HG03175 (cell line): ENCODE results near the gene AFDN.

Source experiments
- ATAC-seq: cut with Tn5 transposase; IDR thresholded peaks from one replicate; pipeline ENCODE4 v1.9.1; 2021; ENCODE audit warnings: mild to moderate bottlenecking, moderate library complexity; ENCODE audit not compliant: unreplicated experiment

Gene AFDN

DNA sequence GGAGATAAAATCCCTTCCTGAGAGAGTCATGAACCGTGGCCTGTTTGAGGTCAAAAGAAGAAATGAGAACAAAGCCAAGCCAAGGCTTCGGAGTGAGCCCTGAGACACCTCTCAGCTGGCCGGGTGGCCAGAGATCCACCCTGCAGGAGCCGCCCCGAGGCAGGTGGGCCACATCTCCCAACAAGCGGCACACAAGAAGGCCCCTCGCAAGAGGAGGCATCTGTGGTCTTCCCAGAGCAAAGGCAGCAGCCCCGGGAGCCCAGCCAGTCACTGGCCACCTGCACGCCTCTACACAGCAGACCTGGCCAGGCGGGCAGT is 30.9 kb upstream of the AFDN start:
- ATAC-seq, result no peak

DNA sequence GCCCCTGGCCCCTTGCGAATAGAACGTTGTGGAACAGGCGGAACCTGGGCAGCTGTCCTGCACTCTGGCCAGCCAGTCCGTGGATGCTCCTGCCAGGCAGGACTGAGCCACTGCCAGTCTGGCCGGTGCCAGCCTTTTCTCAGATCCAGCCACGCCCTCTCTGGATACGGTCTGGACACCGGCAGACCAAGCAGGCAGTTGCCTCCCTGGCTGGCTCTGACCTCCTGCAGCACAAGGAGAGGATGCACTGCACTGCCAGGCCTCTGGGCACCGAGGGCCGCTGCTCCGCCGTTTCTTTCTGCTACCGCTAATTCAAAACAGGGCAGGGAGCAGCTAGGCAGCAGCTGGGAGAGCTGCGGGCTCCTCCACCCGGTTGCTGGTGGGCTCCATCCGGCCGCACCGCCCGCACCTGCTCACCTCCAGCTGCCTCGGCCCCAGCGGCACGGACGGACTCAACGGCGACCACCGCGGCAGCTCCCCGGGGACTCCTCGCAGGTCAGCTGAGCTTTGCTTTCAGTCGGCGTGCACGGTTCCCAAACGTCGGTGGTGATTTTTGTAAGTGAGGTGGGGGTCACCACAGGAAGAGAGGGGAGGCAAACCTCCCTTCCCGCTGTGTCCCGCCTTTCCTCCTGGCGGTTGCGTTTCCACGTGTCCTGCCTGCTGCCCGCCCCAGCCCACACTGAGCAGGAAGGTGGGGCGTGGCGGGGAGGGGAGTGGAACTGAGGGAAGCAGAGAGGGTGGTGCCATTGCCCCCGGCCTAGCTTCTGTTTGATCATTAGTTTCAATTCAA is 30.3 kb upstream of the AFDN start:
- ATAC-seq, result no peak

DNA sequence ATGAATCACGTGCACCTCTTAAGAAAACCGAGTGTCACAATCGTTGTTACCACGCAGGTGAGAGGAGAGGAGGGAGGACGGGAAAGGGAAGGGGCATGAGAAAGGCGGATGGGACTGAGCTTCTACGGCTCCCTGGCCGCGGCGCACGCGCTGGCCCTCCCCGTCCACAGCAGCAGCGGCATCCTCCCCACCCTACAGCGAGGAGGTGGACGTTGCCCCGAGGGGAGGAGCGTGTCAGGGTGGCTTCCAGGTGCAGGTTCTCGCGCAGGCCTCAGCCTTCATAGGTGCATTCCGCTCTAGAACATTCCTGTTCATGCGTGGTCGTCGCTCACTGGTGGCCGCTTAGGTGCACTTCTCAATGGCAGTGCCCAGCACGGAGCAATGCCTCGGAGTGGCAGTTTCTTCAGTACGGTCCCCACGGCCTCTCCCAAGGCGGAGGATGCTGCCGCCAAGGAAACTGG is 29.7 kb upstream of the AFDN start:
- no peak for ATAC-seq

DNA sequence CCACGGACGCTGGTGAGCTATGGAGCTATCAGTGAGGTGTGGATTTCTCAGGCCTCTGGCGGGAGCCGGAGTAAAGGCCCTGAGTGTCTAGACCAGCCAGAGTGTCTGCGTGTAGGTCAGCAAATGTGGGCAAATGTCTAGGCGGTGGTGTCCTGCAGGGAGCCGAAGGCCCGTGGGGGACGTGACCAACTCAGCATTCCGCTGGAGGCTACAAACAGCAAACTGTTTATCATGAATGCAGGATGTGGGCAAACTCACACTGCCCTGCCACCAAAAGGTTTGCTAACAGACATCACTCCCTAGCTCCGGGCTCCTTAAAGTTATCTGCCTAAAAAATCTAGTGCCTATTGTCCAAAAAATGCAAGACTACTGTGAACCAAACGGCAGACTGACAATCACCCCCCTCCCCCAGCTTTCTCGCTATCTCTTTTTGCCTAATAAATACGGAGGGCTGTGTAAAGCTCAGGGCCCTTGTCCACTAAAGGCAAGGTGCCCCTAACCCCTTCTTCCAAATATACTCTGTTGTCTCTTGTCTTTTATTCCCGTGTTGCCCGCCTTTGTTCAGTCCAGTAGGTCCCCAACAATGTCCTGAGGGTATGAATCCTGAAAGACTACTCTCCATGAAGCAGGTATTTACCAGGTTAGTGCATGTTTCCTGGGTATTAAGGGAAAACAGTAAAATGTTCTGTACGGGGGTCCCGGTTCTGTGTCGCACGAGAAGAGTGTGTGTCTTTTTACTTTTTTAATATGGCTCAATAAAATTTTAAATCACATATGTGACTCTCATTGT is 29.0 kb upstream of the AFDN start:
- ATAC-seq, result no peak

DNA sequence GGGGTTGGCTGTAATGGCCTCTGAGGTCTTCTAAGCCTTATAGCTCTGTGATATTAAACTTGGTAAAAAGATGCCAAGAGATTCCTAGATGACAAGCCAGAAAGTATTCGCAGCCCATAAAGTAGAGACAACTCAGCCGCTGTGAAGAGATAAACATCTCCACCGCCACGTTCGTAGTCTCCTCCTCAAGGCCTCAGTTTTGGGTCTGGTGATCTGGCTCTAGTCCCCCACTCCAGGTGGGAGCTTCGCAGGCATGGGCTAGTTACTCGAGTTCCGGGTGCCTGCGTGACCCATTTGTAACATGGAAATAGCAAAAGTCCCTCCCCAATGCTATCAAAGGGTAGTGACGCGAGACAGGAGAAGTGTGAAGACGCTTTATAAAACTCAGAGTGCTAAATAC is 28.3 kb upstream of the AFDN start:
- no peak for ATAC-seq

DNA sequence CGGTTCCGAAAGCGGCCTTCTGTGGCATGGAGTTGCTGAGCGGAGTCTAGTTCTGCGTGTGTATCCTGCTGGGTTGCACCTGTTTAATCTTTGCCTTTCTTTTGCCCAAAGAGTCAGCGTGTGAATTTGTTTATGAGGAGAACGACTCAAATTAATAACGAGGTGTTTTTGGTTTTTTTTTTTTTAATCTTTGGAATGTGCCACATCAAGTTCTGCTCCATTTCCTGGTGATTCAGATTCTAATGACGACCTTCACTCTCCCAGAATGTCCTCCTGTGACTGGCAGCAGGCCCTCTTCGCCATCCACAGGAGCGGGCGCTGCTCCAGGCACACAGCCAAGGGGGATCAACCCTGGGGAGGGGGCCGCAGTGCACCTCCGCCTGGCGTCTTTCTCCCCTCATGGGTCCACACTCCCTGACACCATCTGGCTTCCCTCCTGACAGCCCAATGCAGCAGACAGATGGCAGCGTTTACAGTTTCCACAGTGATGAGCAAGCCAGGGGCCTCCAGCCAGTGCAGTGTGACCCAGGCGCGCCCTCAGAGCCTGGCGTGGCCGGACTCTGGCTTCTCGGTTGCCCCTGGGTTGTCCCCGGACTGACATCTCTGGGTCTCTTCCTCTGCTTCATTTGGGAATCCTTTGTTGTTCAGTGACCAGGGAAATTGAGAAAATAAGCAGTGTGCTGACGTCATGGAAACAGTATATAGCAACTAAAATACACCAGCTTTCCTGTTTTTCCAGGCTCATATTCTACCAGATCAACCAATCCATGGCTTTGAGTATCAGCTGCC is 27.5 kb upstream of the AFDN start:
- no peak for ATAC-seq

DNA sequence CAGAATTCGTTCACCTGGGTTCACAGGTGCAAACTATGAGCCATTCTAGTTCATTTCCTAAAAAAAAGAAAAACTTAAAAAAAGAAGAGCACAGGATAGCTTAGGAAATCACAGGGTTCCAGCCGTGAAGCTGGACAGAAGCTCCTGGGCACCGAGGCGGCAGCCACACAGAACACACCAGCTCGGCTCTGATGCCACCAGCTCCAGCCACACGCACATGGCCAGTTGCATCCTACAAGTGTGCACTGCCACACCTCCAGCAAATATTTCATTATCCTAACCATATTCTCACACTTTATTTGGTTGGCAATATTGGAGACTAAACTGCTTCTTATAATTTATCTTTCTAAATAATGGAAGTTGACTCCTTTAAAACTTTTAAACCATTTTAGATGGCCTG is 26.2 kb upstream of the AFDN start:
- no peak for ATAC-seq

DNA sequence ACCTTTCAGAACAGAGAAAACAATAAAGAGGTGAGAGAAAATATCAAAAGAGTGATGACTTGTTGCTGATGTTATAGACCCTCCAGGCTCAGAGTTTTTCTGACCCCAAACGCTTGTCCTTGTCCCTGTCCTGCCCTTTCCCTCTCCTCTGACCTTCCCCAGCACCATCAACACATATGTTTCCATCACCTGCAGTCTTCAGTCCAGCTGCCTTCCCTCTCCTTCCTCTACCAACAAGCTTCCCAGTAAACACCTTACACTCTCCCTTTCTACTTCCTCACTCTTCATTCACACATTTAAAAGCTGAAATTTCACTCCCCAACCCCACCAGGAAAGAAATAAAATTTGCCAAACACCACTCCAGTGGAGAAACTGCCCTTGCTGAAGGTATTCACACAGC is 25.4 kb upstream of the AFDN start:
- ATAC-seq, result no peak

DNA sequence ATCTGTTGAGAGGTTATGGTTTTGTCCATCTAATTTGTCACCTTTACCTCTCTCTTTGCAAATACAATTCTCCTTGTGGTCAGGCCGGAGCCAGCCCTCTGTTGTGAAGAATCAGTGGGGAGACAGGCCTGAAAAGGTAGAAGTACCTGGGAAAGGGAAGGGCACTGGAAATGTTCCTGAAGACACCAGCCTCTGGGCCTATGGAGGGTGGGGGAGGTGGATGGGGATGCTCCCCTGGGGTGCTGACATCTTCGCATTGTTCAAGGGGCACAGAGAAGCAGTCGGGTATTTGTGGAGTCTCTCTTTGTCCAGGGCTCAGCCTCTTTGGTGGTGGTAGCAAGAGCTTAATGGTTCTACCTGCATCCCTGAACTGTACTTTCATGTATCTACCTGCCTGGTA is 24.4 kb upstream of the AFDN start:
- ATAC-seq, result no peak

DNA sequence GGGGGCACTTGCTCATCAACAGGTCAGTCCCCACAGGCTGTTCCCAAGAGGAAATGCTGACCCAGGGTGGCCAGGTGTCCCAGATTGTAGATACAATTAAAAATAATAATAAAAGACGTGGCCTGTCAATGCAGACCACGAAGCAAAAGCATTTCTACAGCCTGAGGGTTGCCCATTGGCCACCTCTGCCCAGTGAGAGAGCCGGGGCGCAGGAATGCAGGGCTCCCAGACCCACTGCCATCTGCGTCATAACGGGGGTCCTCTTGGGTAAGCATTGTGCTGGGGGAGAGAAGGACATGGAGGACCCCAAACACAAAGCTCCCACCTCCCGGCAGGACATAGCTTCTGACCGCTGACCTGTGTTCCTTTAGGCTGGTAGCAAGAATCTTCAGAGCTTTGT is 22.9 kb upstream of the AFDN start:
- no peak for ATAC-seq

DNA sequence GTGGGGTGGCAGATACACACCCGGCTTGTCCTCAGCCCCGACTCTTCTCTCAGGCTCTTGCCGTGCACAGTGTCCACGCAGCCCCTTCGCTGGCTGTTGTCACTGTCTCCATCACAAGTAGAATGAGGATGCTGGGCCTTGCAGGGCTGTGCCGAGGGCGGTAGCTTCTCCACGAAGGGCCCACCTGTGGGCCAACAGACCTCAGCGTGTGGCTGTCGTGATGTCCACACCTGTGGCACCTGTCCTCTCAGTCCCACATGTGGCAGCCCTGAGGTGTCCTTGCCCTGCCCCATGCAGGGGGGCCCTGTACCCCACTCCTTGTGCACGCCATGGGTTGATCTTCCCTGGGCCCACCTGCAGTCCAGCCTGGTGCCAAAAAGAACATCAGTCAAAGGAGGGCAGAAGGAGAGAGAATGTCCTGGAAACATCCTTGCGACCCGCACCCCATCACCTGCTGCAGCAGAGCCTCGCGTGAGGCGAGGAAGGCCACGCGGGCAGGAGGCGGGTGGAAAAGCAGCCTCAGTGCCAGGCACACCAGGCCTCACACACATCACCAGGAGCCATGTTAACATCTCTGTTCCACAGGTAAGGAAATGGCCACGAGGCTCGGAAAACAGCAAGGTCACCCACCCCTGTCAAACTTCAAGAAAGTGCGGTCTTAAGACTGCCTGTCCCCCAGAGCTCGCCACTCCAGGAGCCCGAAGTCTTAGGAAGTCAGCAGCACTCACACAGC is 22.3 kb upstream of the AFDN start:
- ATAC-seq, result no peak

DNA sequence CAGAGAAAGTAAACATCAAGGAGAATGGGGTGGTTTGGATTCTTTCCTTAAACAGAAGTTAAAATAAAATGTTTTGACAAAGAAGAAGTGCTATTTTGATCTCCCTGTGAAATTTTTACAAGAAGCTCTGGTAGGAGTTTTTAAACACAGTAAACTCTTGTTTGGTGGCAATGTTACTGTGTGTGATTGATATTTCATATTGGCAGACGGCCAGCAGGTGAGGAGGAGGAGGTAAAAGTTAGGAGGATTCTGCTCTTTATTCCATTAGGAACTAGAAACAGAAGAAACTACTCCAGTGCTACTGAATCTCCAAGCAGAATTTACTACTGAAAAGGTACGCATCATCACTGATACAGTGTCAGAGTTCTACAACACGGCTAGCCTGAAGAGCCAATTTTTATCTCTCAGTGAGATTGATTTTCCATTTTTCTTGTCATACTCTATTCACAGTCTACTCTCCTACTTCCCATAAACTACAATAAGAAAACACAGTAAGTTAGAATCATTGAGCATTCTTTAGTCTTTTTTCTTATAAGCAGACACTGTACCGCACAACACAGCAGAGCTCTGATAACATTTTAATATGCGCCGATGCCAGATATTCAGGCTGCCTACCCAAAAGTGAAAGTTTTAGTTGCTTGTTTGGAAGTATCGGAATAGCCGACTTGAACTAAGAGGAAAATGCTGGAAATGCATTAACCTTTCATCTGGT is 21.2 kb upstream of the AFDN start:
- ATAC-seq, result no peak

DNA sequence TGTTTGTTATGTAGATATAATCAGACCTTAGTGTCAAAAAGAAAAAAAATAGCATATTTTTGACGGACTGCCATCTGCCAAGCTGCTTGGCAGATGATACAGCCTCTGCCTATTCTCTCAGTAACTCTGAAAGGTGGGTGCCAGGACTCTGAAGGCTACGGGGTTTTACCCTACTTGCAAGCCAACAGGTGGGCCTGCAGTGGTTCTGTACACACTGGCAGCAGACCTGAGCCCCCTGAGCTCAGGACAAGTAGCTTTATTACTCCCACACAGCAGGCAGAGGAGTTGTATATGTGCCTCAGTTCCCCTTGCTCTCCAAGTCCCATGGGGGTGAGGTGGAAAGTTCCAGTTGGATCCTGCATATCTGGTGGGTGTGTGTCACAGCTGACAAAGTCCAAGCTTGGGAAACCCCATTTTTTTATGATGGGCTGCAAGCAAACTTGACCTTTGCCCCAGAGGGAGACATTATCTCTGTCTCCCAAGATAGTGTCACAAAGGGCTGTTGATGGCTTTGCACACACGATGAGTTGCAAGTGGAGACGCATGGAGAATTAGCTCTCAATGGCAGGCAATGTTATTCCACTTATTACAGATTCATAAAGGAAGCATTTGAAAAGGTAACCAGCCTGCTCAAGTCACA is 20.5 kb upstream of the AFDN start:
- ATAC-seq, result no peak

DNA sequence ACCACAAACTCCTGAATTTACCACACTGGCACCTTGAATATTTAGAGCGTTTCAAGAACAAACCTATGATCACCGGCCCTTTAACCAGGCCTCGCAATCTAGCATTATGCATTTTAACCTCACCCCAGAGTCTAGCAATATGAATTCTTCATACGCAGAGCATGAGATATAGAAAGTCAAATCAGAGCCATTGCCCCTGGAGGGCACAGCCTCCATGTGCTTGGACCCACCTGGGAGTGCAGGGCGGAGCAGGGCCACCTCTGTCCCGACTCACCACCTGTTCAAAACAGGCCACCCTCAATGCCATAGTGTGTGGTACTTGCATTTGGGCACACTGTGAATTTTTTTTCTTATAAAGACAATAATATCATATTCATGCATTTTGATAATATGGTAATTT is 19.5 kb upstream of the AFDN start:
- ATAC-seq, result no peak

DNA sequence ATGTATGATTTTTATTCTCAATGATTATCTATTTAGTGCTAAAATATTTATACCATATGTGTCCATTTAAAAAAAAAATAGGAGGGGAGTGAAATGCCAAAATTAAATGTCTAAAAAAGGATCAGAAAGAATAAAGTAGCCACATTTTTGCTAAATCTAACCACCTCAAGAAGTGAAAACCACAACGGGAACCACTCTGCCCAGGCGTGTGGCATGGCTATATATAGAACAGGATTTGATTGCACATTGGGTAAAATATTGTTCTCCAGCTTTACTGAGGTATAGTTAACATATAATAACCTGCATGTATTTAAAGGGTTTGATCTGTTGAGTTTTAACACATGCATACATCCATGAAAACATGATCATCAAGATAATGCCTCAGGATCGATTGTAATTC is 19.0 kb upstream of the AFDN start:
- no peak for ATAC-seq

DNA sequence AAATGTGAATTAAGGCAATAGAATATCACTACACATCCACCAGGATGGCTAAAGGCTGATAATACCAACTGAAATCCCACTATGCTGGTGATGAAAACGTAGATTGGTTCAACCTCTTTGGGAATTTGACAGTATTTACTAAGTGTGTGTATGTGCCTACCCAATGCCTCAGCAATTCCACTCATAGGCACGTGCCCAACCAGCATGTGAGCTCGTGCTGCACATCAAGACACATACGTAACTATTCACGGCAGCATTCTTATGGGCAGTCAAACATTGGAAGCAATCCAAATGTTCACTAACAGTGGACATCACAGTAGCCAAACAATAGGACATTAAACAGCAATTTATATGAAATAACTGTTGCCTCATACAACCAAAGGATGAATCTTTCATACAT is 15.7 kb upstream of the AFDN start:
- no peak for ATAC-seq

DNA sequence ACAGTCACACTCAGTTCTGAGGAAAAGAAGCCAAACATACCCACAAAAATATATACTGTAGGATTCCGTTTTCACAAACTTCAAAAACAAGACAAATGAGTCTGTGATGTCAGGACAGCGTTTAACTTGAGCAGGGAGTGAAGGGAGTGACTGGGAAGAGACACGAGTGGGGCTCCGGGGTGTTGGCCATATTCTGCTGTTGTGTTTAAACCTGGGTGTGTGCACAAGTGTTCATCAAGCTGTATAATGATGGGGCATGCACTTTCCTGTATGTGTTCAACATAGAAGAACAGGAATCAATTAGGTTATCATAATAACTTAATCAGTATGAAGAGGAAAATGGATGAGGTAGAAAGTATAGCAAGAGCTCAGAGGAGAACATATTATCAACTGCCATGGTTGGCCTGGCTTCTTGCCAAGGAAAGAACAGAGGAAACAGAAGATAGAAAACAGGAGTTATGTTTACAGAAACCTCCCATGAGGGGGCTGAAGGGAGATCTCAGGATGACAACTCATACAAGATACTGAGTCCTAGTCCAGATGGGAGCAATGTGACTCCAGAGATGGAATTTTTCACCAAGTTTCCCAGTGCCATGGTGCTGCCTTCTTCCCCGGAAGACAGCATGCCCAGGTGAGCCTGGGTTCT is 15.1 kb upstream of the AFDN start:
- no peak for ATAC-seq

DNA sequence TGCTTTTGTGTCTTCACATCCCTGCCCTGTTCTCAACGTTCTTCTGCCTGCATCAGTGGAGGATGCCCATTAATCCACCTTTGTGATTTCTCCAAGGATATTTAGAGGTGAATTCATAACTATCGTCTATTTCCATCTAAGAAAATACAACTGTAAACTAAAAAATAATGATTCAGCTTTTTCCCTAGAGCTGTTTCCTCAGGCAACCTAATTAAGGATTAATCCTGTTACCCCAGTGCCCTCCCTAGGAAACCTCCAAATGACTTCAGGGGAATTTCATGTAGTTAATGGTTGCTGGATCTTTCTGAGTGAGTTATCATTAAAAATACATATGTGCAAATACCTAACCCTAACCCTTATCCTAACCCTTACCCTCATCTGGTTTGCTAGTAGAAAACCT is 14.6 kb upstream of the AFDN start:
- ATAC-seq, result no peak

DNA sequence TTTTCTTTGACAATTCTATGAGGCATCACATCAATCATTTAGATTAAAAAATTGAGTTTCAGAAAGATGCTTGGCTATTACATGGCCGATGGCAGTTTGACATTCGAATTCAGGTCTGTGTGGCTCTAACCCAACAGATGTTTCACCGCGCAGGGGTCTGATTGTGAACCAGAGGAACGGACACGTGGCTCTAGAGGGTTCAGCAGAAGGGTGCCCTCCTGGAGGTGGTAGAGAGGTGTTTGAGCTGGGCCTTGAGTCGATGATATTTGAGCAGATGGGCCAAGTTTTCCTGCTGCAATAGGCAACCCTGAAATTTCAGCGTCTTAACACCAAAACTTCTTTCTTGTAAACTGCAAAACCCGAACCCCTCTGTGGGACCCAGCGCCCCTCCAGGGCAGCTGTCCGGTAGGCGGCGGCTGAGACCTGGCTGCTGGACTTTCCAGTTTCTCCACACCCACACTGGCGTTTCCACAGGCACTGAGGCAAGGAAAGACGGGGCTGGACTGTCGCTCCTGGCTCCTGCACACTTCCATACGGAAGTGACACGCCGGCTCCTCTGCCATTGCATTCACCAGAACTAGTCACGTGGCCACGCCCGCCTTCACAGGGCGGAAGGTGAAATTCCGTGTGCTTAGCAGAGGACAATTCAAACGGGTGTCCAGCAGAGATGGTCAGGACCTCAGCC is 11.3 kb upstream of the AFDN start:
- ATAC-seq, result no peak
